OCI-M2 (cell line): ENCODE measurements around the gene UBE3D.

Experiments
- DNase-seq: peaks from one replicate; lab custom pipeline; 2025; ENCODE audit not compliant: unreplicated experiment; lab: John Stamatoyannopoulos, UW

The UBE3D gene

GRCh38 chr6:83065511-83066192 is at the start of gene UBE3D:
TSS of gene UBE3D (minus strand) at chr6:83065841. CDS start at chr6:83065718, 123 bp downstream.
- peak; percentile 73 for DNase-seq

- no peak for DNase-seq
Measured at GRCh38 chr6:83114164-83114563, 48.5 kb upstream of the UBE3D start.

- DNase-seq: no peak
Measured at GRCh38 chr6:83113258-83113657, 47.6 kb upstream of the UBE3D start.

- no peak for DNase-seq
Measured at GRCh38 chr6:83108378-83108777, 42.7 kb upstream of the UBE3D start.

GRCh38 chr6:83098589-83098988 is 32.9 kb upstream of the UBE3D start:
- DNase-seq: no peak

GRCh38 chr6:83097675-83098074 is 32.0 kb upstream of the UBE3D start:
- no peak for DNase-seq

- no peak for DNase-seq
Measured at GRCh38 chr6:83097204-83097603, 31.6 kb upstream of the UBE3D start.

- DNase-seq: no peak
Measured at GRCh38 chr6:83096791-83097190, 31.1 kb upstream of the UBE3D start.

- DNase-seq: no peak
Measured at GRCh38 chr6:83092756-83093399, 27.2 kb upstream of the UBE3D start.

GRCh38 chr6:83086751-83087150 is 21.1 kb upstream of the UBE3D start:
- no peak for DNase-seq

GRCh38 chr6:83083476-83083875 is 17.8 kb upstream of the UBE3D start:
- no peak for DNase-seq

GRCh38 chr6:83073615-83074014 is 8.0 kb upstream of the UBE3D start:
- DNase-seq: no peak

- no peak for DNase-seq
Measured at GRCh38 chr6:83072726-83073125, 7.1 kb upstream of the UBE3D start.

GRCh38 chr6:83071707-83072106 is 6.1 kb upstream of the UBE3D start:
- no peak for DNase-seq

GRCh38 chr6:83071023-83071422 is 5.4 kb upstream of the UBE3D start:
- DNase-seq: no peak

- DNase-seq: no peak
Measured at GRCh38 chr6:83069633-83070032, 4.0 kb upstream of the UBE3D start.

GRCh38 chr6:83068616-83069015 is 3.0 kb upstream of the UBE3D start:
- DNase-seq: no peak

- DNase-seq: peak; percentile 91
Measured at GRCh38 chr6:83067448-83068439, 2.1 kb upstream of the UBE3D start, which contains the start of gene DOP1A. TSS of gene DOP1A (plus strand) at chr6:83067671. CDS start at chr6:83096978, 29,307 bp downstream.

GRCh38 chr6:83062225-83062624 is 3.4 kb downstream of the UBE3D start:
- DNase-seq: no peak

- DNase-seq: no peak
Measured at GRCh38 chr6:83061190-83061589, 4.5 kb downstream of the UBE3D start.

- DNase-seq: no peak
Measured at GRCh38 chr6:83057705-83058321, 7.8 kb downstream of the UBE3D start.
